K562 (cell line): Measurements from ENCODE around the gene YES1. TPM values are rescaled to one million over a fixed set of nuclear protein-coding genes. Genes with fewer than 3 reads are reported as not detected.
A peak's percentile ranks its signal among the peaks of the same experiment; 100 is the strongest.

Source experiments
- ESRRA ChIP-seq: fragments of 450-650 bp; IDR thresholded peaks from 2 replicates; pipeline ENCODE4 v1.6.1; 2014; ENCODE audit warnings: low read depth, mild to moderate bottlenecking, moderate library complexity, borderline replicate concordance
- FOXP4 ChIP-seq: sonication (generic); formaldehyde crosslinking; IDR thresholded peaks from 2 replicates; pipeline ENCODE4 v1.8.0; 2022; ENCODE audit warnings: mild to moderate bottlenecking, missing genetic modification reagents, borderline replicate concordance
- MEF2D ChIP-seq: conservative IDR thresholded peaks from 2 replicates; pipeline ENCODE4 v1.6.1; 2016; ENCODE audit warnings: low read depth, missing genetic modification characterization, missing compliant biosample characterization
- MNT ChIP-seq, 2 experiments: fragments of 450-650 bp; conservative IDR thresholded peaks; 2 replicates each; pipeline ENCODE4 v1.6.1; 2017; ENCODE audit warnings: mild to moderate bottlenecking in 2 of 2, moderate library complexity in 2 of 2
- RBM39 ChIP-seq: fragments of 200-400 bp; formaldehyde crosslinking; optimal IDR thresholded peaks from 2 replicates; pipeline ENCODE3; 2018; ENCODE audit warnings: low read depth, low read length
- SMARCA5 ChIP-seq: fragments of 450-650 bp; IDR thresholded peaks from 2 replicates; pipeline ENCODE4 v1.6.1; 2016
- SRSF3 ChIP-seq: fragments of 200-400 bp; formaldehyde crosslinking; IDR thresholded peaks from 2 replicates; pipeline ENCODE4 v1.6.1; 2016; ENCODE audit warnings: mild to moderate bottlenecking, low read length, moderate library complexity; ENCODE audit not compliant: insufficient read depth
- TBL1XR1 ChIP-seq, 2 experiments: IDR thresholded peaks; 2 replicates each; pipeline ENCODE4 v1.6.1; 2012; ENCODE audit warnings: improper control_type of control experiment in 2 of 2, low read length in 2 of 2, mild to moderate bottlenecking in 1 of 2
- TBP ChIP-seq: optimal IDR thresholded peaks from 2 replicates; pipeline ENCODE3; 2011; ENCODE audit warnings: low read depth, low read length, improper control_type of control experiment
- TOE1 ChIP-seq, 2 experiments: fragments of 450-650 bp in 1 of 2; sonication (generic) in 1 of 2; formaldehyde crosslinking in 1 of 2; IDR thresholded peaks; 2 replicates each; pipeline versions ENCODE4 v1.7.1 to v1.8.0; 2016 to 2022; ENCODE audit warnings: borderline replicate concordance in 2 of 2, mild to moderate bottlenecking in 2 of 2, antibody characterized with exemption in 1 of 2, inconsistent platforms in 1 of 2, low read depth in 1 of 2, missing genetic modification reagents in 1 of 2, moderate library complexity in 1 of 2
- ZFX ChIP-seq: sonication (generic); formaldehyde crosslinking; IDR thresholded peaks from 2 replicates; pipeline ENCODE4 v1.8.0; 2022; ENCODE audit warnings: mild to moderate bottlenecking, missing genetic modification reagents, moderate library complexity
- ZHX1 ChIP-seq: fragments of 150-350 bp; conservative IDR thresholded peaks from 2 replicates; pipeline ENCODE4 v1.6.1; 2014; ENCODE audit warnings: low read length
- ZNF592 ChIP-seq: fragments of 450-650 bp; IDR thresholded peaks from 2 replicates; pipeline ENCODE4 v1.6.1; 2017; ENCODE audit warnings: antibody characterized with exemption, mild to moderate bottlenecking
- polyA plus RNA-seq, 8 experiments: library from polyadenylated mRNA; depleted of rRNA in 4 of 8; stranded (reverse) in 5 of 8; unstranded in 3 of 8; fragments of >200 nt; fragmentation: Nextera tagmentation in 2 of 8; fragmentation: Illumina TruSeq in 1 of 8; extraction: Ambion mirVana in 2 of 8; extraction: Trizol in 1 of 8; gene quantifications; 2 replicates each; pipeline versions ENCODE4 v1.2.1 to v1.2.3, GENCODE V29; 2011 to 2014; ENCODE audit warnings: inconsistent platforms in 1 of 8, missing spikeins in 1 of 8
- total RNA-seq, 7 experiments: library from RNA; depleted of rRNA in 6 of 7; stranded (reverse); fragments of >200 nt in 6 of 7; fragmentation: Illumina TruSeq in 2 of 7; extraction: Trizol in 2 of 7; gene quantifications; 2 replicates each; pipeline versions ENCODE4 v1.2.1 to v1.2.3, GENCODE V29; 2011 to 2021; ENCODE audit warnings: low replicate concordance in 1 of 7

The YES1 gene
- total and polyA plus RNA-seq, 9 of the 15 experiments (the other 6 are each of a cell fraction or from before 2014, with no cell fraction given) = 37.2 to 115 (median 77.7) TPM

- TF ChIP-seq ZNF592 (peak; percentile 68), ZHX1 (0 out of 2 replicates have a peak, but pooled peaks have one; percentile 93), MEF2D (tag) (no peak), MNT (conservative IDR thresholded peaks at IDR 0.05) (peak; percentile 79 to 90), TOE1 (IDR thresholded peaks at IDR 0.05; ENCODE audit: borderline replicate concordance) (0 out of 2 replicates have a peak, but pooled peaks have one; percentile 42), TOE1 (CRISPR knock-in tag; IDR thresholded peaks at IDR 0.05; ENCODE audit: borderline replicate concordance, low read depth) (no peak), TBP (peak; percentile 82), ESRRA (no peak), RBM39 (peak; percentile 47), TBL1XR1 (IDR thresholded peaks at IDR 0.05; ENCODE audit: low read length in 2 of 2) (0 out of 4 replicates have a peak, but pooled peaks of 1 of the 2 experiments have one; percentile 6), SRSF3 (0 out of 2 replicates have a peak, but pooled peaks have one; percentile 0), FOXP4 (CRISPR knock-in tag) (no peak), ZFX (CRISPR knock-in tag) (peak; percentile 64), SMARCA5 (peak; percentile 37; the same call in 1 of the 2 replicates)
Observed at GRCh38 chr18:711657-712400, 100.2 kb downstream of the YES1 start (continued).
